Mesothelial cell of epicardium (in vitro differentiated cells): ENCODE results near the gene TAS2R43. TPM values are rescaled to one million over a fixed set of nuclear protein-coding genes. Genes with fewer than 3 reads are reported as not detected.
"Not testable (repeated sequence)": the region's sequence is repeated elsewhere in the genome, so short reads cannot be mapped to it uniquely, and the experiment has no call there.

Experiments
- DNase-seq, 2 experiments: peaks; one replicate each; pipeline ENCODE4 v3.0.0; 2021; ENCODE audit warnings: low spot score in 2 of 2; ENCODE audit not compliant: unreplicated experiment in 2 of 2
- H3K27ac Mint-ChIP-seq: 2 replicates; pipeline ENCODE4 v1.8.0; 2021; ENCODE audit warnings: mixed read lengths
- H3K27me3 Mint-ChIP-seq: 2 replicates; pipeline ENCODE4 v1.8.0; 2021; ENCODE audit warnings: low read depth, mixed read lengths
- H3K36me3 Mint-ChIP-seq: 2 replicates; pipeline ENCODE4 v1.8.0; 2021; ENCODE audit warnings: mixed read lengths
- H3K4me1 Mint-ChIP-seq: 2 replicates; pipeline ENCODE4 v1.8.0; 2021; ENCODE audit warnings: mixed read lengths
- H3K4me3 Mint-ChIP-seq: 2 replicates; pipeline ENCODE4 v1.8.0; 2021; ENCODE audit warnings: mild to moderate bottlenecking, moderate library complexity, mixed read lengths
- H3K9me3 Mint-ChIP-seq: 2 replicates; pipeline ENCODE4 v1.8.0; 2021; ENCODE audit warnings: mixed read lengths
- total RNA-seq: library from RNA; stranded (reverse); gene quantifications from 3 replicates; pipeline ENCODE4 v1.2.1, GENCODE V29; 2021
- TF ChIP-seq, protein P1 (sequence below): fragments of 200-600 bp; sonication (generic); IDR thresholded peaks from one replicate; pipeline ENCODE4 v1.5.0; 2021; ENCODE audit warnings: antibody characterized with exemption; ENCODE audit not compliant: unreplicated experiment

Gene TAS2R43
- total RNA-seq, 1 donor from 2014 or later = 2.9 TPM

DNA sequence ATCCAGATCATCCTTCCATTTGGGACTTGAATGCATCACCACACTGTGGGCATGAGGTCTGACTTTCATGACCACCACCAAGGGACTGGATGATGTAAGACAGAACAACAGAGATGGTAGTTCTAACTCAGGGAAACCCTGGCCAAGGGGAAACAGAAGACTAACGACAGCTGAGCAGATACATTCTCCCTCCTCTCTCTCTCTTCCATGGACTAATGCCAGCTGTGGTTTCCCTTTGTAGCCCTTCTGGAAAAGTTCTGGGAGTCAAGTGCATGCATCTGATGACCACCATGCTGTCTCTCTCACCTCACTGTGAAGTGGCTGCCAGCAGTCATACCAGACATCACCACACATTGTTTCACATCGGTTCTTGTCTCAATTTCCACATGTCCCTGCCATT is 38.9 kb upstream of the TAS2R43 start:
- TF ChIP-seq, protein P1, sequence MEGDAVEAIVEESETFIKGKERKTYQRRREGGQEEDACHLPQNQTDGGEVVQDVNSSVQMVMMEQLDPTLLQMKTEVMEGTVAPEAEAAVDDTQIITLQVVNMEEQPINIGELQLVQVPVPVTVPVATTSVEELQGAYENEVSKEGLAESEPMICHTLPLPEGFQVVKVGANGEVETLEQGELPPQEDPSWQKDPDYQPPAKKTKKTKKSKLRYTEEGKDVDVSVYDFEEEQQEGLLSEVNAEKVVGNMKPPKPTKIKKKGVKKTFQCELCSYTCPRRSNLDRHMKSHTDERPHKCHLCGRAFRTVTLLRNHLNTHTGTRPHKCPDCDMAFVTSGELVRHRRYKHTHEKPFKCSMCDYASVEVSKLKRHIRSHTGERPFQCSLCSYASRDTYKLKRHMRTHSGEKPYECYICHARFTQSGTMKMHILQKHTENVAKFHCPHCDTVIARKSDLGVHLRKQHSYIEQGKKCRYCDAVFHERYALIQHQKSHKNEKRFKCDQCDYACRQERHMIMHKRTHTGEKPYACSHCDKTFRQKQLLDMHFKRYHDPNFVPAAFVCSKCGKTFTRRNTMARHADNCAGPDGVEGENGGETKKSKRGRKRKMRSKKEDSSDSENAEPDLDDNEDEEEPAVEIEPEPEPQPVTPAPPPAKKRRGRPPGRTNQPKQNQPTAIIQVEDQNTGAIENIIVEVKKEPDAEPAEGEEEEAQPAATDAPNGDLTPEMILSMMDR = no peak
- Mint-ChIP-seq H3K27ac (no peak overlapping the region), H3K4me1 (no peaks in the 10 kb centered on the region), H3K36me3 (peaks cover 8% of the 10 kb centered on the region), H3K9me3 (peaks cover 11% of the 10 kb centered on the region), H3K4me3 (no peak overlapping the region), H3K27me3 (no peaks in the 10 kb centered on the region)
- DNase-seq = no peak

DNA sequence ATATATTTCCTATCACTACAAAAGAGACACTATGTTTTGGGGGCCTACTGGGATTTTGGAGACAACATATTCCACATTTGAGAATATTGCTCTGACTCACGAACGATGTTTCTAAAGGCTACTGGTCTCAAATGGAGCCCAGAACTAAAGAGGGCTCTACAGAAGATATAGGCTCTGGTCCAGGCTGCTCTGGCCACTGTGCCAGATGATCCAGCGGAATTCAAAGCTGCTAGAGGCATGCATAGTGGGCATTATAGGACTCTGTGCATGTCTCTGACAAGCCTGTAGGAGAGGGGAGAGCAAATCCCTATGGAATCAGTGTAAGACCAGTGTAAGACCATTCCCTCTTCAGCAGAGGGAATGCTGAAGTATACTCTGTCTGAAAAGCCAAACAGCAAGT is 38.3 kb upstream of the TAS2R43 start:
- no peak for DNase-seq
- Mint-ChIP-seq H3K27me3 (no peaks in the 10 kb centered on the region), H3K27ac (peak overlapping the region; percentile 19), H3K4me1 (no peaks in the 10 kb centered on the region), H3K36me3 (peaks cover 8% of the 10 kb centered on the region), H3K4me3 (no peak overlapping the region), H3K9me3 (peaks cover 12% of the 10 kb centered on the region)
- TF ChIP-seq, protein P1 = no peak

DNA sequence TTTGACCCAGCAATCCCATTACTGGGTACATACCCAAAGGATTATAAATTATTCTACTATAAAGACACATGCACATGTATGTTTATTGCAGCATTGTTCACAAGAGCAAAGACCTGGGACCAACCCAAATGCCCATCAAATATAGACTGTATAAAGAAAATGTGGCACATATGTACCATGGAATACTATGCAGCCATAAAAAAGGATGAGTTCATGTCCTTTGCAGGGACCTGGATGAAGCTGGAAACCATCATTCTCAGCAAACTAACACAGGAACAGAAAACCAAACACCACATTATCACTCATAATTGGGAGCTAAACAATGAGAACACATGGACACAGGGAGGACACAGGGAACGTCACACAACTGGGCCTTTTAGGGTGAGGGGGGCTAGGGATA is 22.0 kb upstream of the TAS2R43 start:
- H3K27me3 Mint-ChIP-seq, H3K4me3 Mint-ChIP-seq, H3K4me1 Mint-ChIP-seq, DNase-seq, H3K27ac Mint-ChIP-seq: not testable (repeated sequence)
- peaks cover 97% of the 10 kb centered on the region for H3K36me3 Mint-ChIP-seq
- H3K9me3 Mint-ChIP-seq = peaks cover 91% of the 10 kb centered on the region

DNA sequence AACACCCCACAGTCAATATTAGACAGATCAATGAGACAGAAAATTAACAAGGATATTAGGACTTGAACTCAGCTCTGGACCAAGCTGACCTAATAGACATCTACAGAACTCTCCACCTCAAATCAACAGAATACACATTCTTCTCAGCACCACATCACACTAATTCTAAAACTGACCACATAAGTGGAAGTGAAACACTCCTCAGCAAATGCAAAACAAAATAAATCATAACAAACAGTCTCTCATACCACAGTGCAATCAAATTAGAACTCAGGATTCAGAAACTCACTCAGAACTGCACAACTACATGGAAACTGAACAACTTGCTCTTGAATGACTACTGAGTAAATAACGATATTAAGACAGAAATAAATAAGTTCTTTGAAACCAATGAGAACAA is 19.1 kb upstream of the TAS2R43 start:
- H3K4me1 Mint-ChIP-seq, DNase-seq, H3K27me3 Mint-ChIP-seq, H3K27ac Mint-ChIP-seq, H3K4me3 Mint-ChIP-seq: not testable (repeated sequence)
- Mint-ChIP-seq H3K36me3 (peaks cover 93% of the 10 kb centered on the region), H3K9me3 (peaks cover 76% of the 10 kb centered on the region)

GRCh38 chr12:11108862-11109261 is 16.7 kb upstream of the TAS2R43 start:
- H3K36me3 Mint-ChIP-seq = peaks cover 77% of the 10 kb centered on the region
- H3K4me1 Mint-ChIP-seq = no peaks in the 10 kb centered on the region
- no peaks in the 10 kb centered on the region for H3K27me3 Mint-ChIP-seq
- no peak for DNase-seq
- no peak overlapping the region for H3K27ac Mint-ChIP-seq
- H3K4me3 Mint-ChIP-seq = no peak overlapping the region
- TF ChIP-seq, protein P1 = no peak
- peaks cover 61% of the 10 kb centered on the region for H3K9me3 Mint-ChIP-seq

GRCh38 chr12:11107719-11108118 is 15.6 kb upstream of the TAS2R43 start:
- Mint-ChIP-seq H3K36me3 (peaks cover 72% of the 10 kb centered on the region), H3K4me1 (no peaks in the 10 kb centered on the region), H3K9me3 (peaks cover 55% of the 10 kb centered on the region), H3K27me3 (no peaks in the 10 kb centered on the region), H3K27ac (no peak overlapping the region), H3K4me3 (no peak overlapping the region)
- TF ChIP-seq, protein P1 = no peak
- no peak for DNase-seq

- Mint-ChIP-seq H3K9me3 (peaks cover 43% of the 10 kb centered on the region), H3K4me3 (no peak overlapping the region), H3K27ac (no peak overlapping the region), H3K36me3 (peaks cover 69% of the 10 kb centered on the region), H3K27me3 (no peaks in the 10 kb centered on the region), H3K4me1 (no peaks in the 10 kb centered on the region)
- TF ChIP-seq, protein P1 = no peak
- no peak for DNase-seq
Measured at GRCh38 chr12:11106288-11106687, 14.2 kb upstream of the TAS2R43 start.
